ENCODE data around the gene YAP1.

- TF ChIP-seq CTCF (IDR thresholded peaks at IDR 0.05; ENCODE audit: low read length) (no peak), EZH2 (optimal IDR thresholded peaks at IDR 0.05; ENCODE audit: low read depth, low read length) (no peak)
These were observed 158.8 kb downstream of the YAP1 start for GRCh38 chr11:102268985-102269470.

Measured in MM.1S (cell line).